GM21619 (cell line): Measurements from ENCODE around the gene TFEB.
A peak's percentile ranks its signal among the peaks of the same experiment; 100 is the strongest.

Experiments used
- ATAC-seq: cut with Tn5 transposase; IDR thresholded peaks from one replicate; pipeline ENCODE4 v1.9.1; 2021; ENCODE audit not compliant: unreplicated experiment

Gene TFEB

GRCh38 chr6:41707565-41708200, 27.7 kb downstream of the TFEB start:
- ATAC-seq, result no peak

GRCh38 chr6:41706876-41707564, 28.4 kb downstream of the TFEB start:
- no peak for ATAC-seq

- ATAC-seq, result peak; percentile 70
Observed at GRCh38 chr6:41705996-41706835, 29.2 kb downstream of the TFEB start.

- no peak for ATAC-seq
Observed at GRCh38 chr6:41705311-41705995, 30.0 kb downstream of the TFEB start.

- ATAC-seq, result no peak
Observed at GRCh38 chr6:41704656-41705310, 30.6 kb downstream of the TFEB start.

- ATAC-seq, result no peak
Observed at GRCh38 chr6:41704028-41704427, 31.4 kb downstream of the TFEB start.

DNA sequence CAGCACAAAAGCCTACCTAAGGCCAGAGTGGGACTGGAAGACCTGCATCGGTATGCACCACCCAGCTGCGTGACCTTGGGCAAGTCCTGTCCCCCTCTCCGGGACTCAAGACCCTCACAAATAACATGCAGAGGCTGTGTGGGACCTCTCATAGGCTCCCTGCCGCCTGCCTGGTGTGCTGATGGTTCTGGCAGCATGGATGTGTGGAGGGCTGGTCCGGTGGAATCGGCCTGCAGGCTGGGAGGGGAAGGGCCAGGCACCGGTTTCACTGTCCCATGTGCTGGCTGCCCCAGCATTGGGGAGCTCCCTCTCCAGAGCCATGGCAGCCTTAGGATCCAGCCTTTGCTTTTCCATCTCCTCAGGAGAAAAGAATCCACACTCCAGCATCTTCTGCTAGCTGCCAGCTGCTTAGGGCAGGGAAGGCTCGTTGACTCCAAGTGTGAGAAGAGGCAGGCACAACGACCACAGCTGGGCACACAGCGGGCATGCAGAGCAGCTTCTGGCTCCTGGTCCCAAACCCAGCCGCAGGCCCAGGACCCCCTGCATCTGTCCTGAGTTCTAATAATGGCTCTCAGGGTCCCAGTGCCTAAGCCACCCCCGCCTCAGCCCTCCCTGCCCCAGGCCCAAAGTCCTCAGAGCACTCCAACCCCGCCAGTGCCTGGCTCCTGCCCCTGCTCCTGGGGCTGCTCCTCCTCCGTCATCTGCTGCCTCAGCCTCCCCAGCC, 32.5 kb downstream of the TFEB start:
- ATAC-seq, result no peak

GRCh38 chr6:41702089-41702745, 33.2 kb downstream of the TFEB start:
- ATAC-seq, result no peak

- ATAC-seq, result no peak
Observed at GRCh38 chr6:41700463-41701347, 34.7 kb downstream of the TFEB start.

- ATAC-seq, result no peak
Observed at GRCh38 chr6:41699063-41699462, 36.3 kb downstream of the TFEB start.

DNA sequence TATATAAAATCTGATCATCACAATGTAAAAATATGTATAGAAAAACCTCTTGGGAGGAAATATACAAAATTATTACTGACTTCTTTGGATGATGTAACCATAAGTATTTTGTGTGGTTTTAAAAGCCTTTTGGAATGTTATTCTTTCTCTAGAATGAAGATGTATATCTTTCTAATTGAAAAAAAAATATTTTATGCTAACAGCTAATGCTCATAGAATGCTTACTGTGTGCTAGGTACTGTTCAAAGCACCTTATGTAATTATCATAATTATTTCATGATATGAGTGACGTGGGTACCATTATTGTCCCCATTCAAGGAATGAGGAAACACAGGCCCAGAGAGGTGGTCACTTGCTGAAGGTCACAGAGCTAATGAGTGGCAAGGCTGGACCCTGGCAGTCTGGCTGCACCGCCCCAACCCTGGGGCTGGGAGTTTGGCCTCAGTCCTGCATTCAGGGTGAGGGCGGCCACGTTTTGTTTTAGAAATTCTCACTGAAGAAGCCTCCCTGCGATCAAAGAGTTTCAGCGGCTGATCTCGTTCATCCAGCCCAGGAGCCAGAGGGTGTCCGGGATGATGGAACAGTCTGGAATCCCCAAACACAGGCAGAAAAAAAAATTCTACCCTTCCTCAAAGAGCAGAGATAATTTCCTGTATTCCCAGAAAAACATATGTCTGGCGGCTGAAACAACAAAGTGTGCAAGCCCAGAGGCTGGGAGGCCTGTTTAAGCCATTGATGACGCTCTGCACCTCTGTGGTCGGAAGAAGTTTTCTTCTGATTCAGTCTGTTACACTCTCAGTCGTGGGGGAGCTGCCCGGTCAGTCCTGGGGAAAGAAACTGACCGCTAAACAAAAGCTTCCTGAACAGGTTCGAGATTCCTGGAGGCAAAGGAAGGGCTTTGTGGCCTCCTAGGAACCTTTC, 37.3 kb downstream of the TFEB start:
- no peak for ATAC-seq

GRCh38 chr6:41696788-41697187, 38.6 kb downstream of the TFEB start:
- no peak for ATAC-seq

DNA sequence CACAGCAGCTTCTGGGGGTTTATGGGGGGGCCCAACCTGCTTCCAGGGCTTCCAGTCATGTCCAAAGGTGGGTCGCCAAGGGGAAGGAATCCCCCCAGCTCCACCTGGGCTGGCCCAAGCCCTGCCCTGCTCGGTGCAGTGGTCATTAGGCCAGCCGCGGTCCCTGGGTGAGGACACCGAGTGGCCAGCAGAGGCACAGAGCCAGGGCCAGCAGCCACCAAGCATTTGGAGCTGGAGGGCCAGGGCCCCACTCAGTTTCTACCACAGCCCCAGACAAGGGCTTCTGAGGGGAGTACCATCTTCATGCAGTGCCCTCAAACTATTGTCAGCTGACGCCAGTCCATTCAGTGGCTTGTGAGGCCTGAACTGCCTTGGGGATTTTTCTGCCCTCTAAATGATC, 39.6 kb downstream of the TFEB start:
- ATAC-seq, result no peak

GRCh38 chr6:41694815-41695526, 40.4 kb downstream of the TFEB start:
- ATAC-seq, result no peak

DNA sequence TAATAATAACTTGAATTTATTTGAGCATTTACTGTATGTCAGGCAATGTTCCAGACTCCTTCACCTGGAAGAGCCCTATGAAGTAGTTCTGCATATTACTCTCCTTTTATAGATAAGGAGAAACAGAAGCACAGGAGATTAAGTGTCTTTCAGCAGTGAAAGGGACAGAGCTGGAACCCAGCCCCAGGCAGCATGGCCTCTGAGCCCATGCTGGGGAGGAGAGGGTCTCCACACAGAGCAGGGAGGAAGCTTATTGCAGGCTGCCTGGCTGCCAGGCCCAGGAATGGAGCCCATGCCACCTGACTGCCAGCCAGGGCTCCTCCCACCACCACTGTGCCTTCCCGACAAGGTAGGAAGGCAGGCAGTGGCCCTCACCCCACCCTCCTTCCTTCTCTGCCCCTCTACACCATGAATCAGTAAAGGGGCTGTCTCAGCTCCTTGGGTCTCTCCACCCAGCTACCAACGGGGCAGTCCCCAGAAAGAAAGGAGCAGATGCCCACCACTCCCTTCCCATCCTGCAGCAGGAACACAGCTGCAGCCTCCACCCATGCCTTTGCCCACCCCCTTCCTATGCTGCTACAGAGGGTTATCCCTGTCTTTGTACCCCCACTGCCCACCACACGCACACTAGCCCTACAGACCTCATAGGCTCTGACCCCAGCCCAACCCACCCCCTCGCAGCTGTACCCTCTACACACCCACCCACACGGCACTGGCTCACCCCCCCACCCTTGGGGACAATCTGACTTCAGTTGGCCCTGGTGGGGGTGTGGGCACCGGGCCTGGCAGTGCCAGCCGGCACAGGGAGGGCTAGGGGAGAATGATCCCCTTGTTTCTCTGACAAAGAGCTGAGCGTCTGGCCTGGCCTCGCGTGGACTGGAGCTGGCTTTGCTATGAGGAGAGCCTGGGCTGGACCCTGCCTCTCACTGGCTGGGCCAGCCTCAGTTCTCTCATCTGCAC, 41.8 kb downstream of the TFEB start:
- no peak for ATAC-seq

- ATAC-seq, result no peak
Observed at GRCh38 chr6:41692730-41693129, 42.7 kb downstream of the TFEB start.
